K562 (cell line): Measurements from ENCODE around the gene TNFAIP3. TPM values are rescaled to one million over a fixed set of nuclear protein-coding genes. Genes with fewer than 3 reads are reported as not detected.

ENCODE experiments used
- E2F8 ChIP-seq: fragments of 450-650 bp; IDR thresholded peaks from 2 replicates; pipeline ENCODE4 v1.7.1; 2018; ENCODE audit warnings: mild to moderate bottlenecking, low read depth; ENCODE audit not compliant: partially characterized antibody
- ESRRA ChIP-seq: fragments of 450-650 bp; IDR thresholded peaks from 2 replicates; pipeline ENCODE4 v1.6.1; 2014; ENCODE audit warnings: low read depth, mild to moderate bottlenecking, moderate library complexity, borderline replicate concordance
- HINFP ChIP-seq: fragments of 450-650 bp; conservative IDR thresholded peaks from 2 replicates; pipeline ENCODE4 v1.6.1; 2016; ENCODE audit warnings: missing genetic modification characterization, low read depth, mild to moderate bottlenecking, control low read depth, missing compliant biosample characterization
- HNRNPLL ChIP-seq: fragments of 200-400 bp; formaldehyde crosslinking; IDR thresholded peaks from 2 replicates; pipeline ENCODE4 v1.6.1; 2017; ENCODE audit warnings: low read length, low read depth, mild to moderate bottlenecking; ENCODE audit not compliant: poor library complexity, severe bottlenecking
- MLX ChIP-seq, 2 experiments: fragments of 450-650 bp in 1 of 2; sonication (generic) in 1 of 2; formaldehyde crosslinking; conservative IDR thresholded peaks; 2 replicates each; pipeline versions ENCODE4 v1.4.0 to v1.8.1; 2020 to 2022; ENCODE audit warnings: mild to moderate bottlenecking in 1 of 2, missing genetic modification reagents in 1 of 2
- PHB ChIP-seq: fragments of 250-450 bp; sonication (Bioruptor Pico); IDR thresholded peaks from 2 replicates; pipeline ENCODE4 v1.5.0; 2021
- POLR2G ChIP-seq: fragments of 200-400 bp; formaldehyde crosslinking; IDR thresholded peaks from 2 replicates; pipeline ENCODE4 v1.6.1; 2017; ENCODE audit warnings: low read depth, mild to moderate bottlenecking, antibody characterized with exemption, low read length, moderate library complexity
- RCOR1 ChIP-seq, 2 experiments: IDR thresholded peaks; 2 replicates each; pipeline ENCODE4 v1.6.1; 2012; ENCODE audit warnings: low read depth in 2 of 2, low read length in 2 of 2, borderline replicate concordance in 1 of 2, improper control_type of control experiment in 1 of 2
- REST ChIP-seq, 2 experiments: fragments of 450-650 bp; formaldehyde crosslinking in 1 of 2; IDR thresholded peaks; 2 replicates each; pipeline versions ENCODE4 v1.4.0 to v1.6.1; 2014 to 2020; ENCODE audit warnings: mild to moderate bottlenecking in 2 of 2, borderline replicate concordance in 1 of 2, low read depth in 1 of 2
- RHOXF2B ChIP-seq: fragments of 250-450 bp; sonication (Bioruptor Pico); conservative IDR thresholded peaks from 2 replicates; pipeline ENCODE4 v1.5.1; 2021
- SP2 ChIP-seq: IDR thresholded peaks from 2 replicates; pipeline ENCODE4 v1.6.1; 2011; ENCODE audit warnings: mild to moderate bottlenecking, low read depth, low read length, moderate library complexity; ENCODE audit not compliant: poor library complexity, severe bottlenecking; ENCODE audit errors: extremely low read depth
- TEAD1 ChIP-seq, 2 experiments: fragments of 450-650 bp in 1 of 2; sonication (generic) in 1 of 2; formaldehyde crosslinking; IDR thresholded peaks; 2 replicates each; pipeline versions ENCODE4 v1.4.0 to v1.8.0; 2020 to 2022; ENCODE audit warnings: mild to moderate bottlenecking in 2 of 2, missing genetic modification reagents in 1 of 2
- ZNF347 ChIP-seq: fragments of 450-650 bp; formaldehyde crosslinking; IDR thresholded peaks from 2 replicates; pipeline ENCODE4 v1.4.0; 2020; ENCODE audit warnings: low read depth, mild to moderate bottlenecking, moderate library complexity
- polyA plus RNA-seq, 8 experiments: library from polyadenylated mRNA; depleted of rRNA in 4 of 8; stranded (reverse) in 5 of 8; unstranded in 3 of 8; fragments of >200 nt; fragmentation: Nextera tagmentation in 2 of 8; fragmentation: Illumina TruSeq in 1 of 8; extraction: Ambion mirVana in 2 of 8; extraction: Trizol in 1 of 8; gene quantifications; 2 replicates each; pipeline versions ENCODE4 v1.2.1 to v1.2.3, GENCODE V29; 2011 to 2014; ENCODE audit warnings: inconsistent platforms in 1 of 8, missing spikeins in 1 of 8
- total RNA-seq, 7 experiments: library from RNA; depleted of rRNA in 6 of 7; stranded (reverse); fragments of >200 nt in 6 of 7; fragmentation: Illumina TruSeq in 2 of 7; extraction: Trizol in 2 of 7; gene quantifications; 2 replicates each; pipeline versions ENCODE4 v1.2.1 to v1.2.3, GENCODE V29; 2011 to 2021; ENCODE audit warnings: low replicate concordance in 1 of 7

Gene TNFAIP3
- total and polyA plus RNA-seq, 9 of the 15 experiments (the other 6 are each of a cell fraction or from before 2014, with no cell fraction given), result 0.79 to 17.0 (median 6.4) TPM

GRCh38 chr6:137906020-137906472 is 39.0 kb downstream of the TNFAIP3 start (continued):
- peak in 1 of 2 experiments; percentile 93; a peak in 2 of 4 replicates for TF ChIP-seq RCOR1 (IDR thresholded peaks at IDR 0.05; ENCODE audit: borderline replicate concordance in 1 of 2, low read depth in 2 of 2, low read length in 2 of 2)
- no peak for TF ChIP-seq PHB (CRISPR knock-in tag)
- TF ChIP-seq ZNF347 (CRISPR knock-in tag), result no peak
- no peak for TF ChIP-seq POLR2G
- 0 out of 4 replicates have a peak, but pooled peaks of 1 of the 2 experiments have one; percentile 37 for TF ChIP-seq TEAD1 (CRISPR knock-in tag; IDR thresholded peaks at IDR 0.05)
- no peak for TF ChIP-seq REST (IDR thresholded peaks at IDR 0.05; ENCODE audit: borderline replicate concordance)
- no peak for TF ChIP-seq REST (CRISPR knock-in tag; IDR thresholded peaks at IDR 0.05; ENCODE audit: low read depth)
- no peak for TF ChIP-seq SP2
- TF ChIP-seq MLX (CRISPR knock-in tag; conservative IDR thresholded peaks at IDR 0.05), result no peak
- TF ChIP-seq HNRNPLL, result no peak
- peak; percentile 60; the same call in 1 of the 2 replicates for TF ChIP-seq HINFP (tag)
- peak; percentile 34 for TF ChIP-seq E2F8
- 0 out of 2 replicates have a peak, but pooled peaks have one; percentile 37 for TF ChIP-seq RHOXF2B (CRISPR knock-in tag)
- TF ChIP-seq ESRRA, result 0 out of 2 replicates have a peak, but pooled peaks have one; percentile 25
